Calu3 (cell line): ENCODE measurements around the gene TULP3. TPM values are rescaled to one million over a fixed set of nuclear protein-coding genes. Genes with fewer than 3 reads are reported as not detected.
A peak's percentile ranks its signal among the peaks of the same experiment; 100 is the strongest.
"Not testable (repeated sequence)": the region's sequence is repeated elsewhere in the genome, so short reads cannot be mapped to it uniquely, and the experiment has no call there.

Experiments used
- BruUV-seq: library from RNA; stranded (reverse); fragments of 400-500 nt; replicated peaks from 2 replicates; lab custom pipeline; 2021; lab: Mats Ljungman, UMichigan
- CTCF ChIA-PET: fragments of 300-600 bp; sonication (Branson Sonifier 250); formaldehyde crosslinking; loops from one replicate; lab custom pipeline; 2022; ENCODE audit warnings: antibody characterized with exemption; lab: Charles Lee
- DNase-seq: peaks from one replicate; pipeline ENCODE4 v3.0.0; 2022
- H3K27ac Mint-ChIP-seq: one replicate; pipeline ENCODE4 v1.8.0; 2022; ENCODE audit warnings: mixed read lengths; ENCODE audit not compliant: unreplicated experiment
- H3K27me3 Mint-ChIP-seq: one replicate; pipeline ENCODE4 v1.8.0; 2022; ENCODE audit warnings: mixed read lengths; ENCODE audit not compliant: unreplicated experiment
- H3K36me3 Mint-ChIP-seq: one replicate; pipeline ENCODE4 v1.8.0; 2022; ENCODE audit warnings: mild to moderate bottlenecking, moderate library complexity, mixed read lengths; ENCODE audit not compliant: insufficient read depth, unreplicated experiment
- H3K4me1 Mint-ChIP-seq: one replicate; pipeline ENCODE4 v1.8.0; 2022; ENCODE audit warnings: mild to moderate bottlenecking, low read depth, mixed read lengths; ENCODE audit not compliant: unreplicated experiment
- H3K4me3 Mint-ChIP-seq: one replicate; pipeline ENCODE4 v1.8.0; 2022; ENCODE audit warnings: mild to moderate bottlenecking, low read depth, moderate library complexity, mixed read lengths; ENCODE audit not compliant: unreplicated experiment
- H3K9me3 Mint-ChIP-seq: one replicate; pipeline ENCODE4 v1.8.0; 2022; ENCODE audit warnings: low read depth, mixed read lengths; ENCODE audit not compliant: unreplicated experiment
- CTCF ChIP-seq: fragments of 200-600 bp; IDR thresholded peaks from one replicate; pipeline ENCODE4 v1.8.0; 2022; ENCODE audit warnings: antibody characterized with exemption; ENCODE audit not compliant: unreplicated experiment
- intact Hi-C: fragments of 100-400 bp; cut with micrococcal nuclease; formaldehyde crosslinking; loops from one replicate; pipeline ENCODE4 v1.10.0; 2022; ENCODE audit not compliant: unreplicated experiment
- total RNA-seq: library from RNA; stranded (reverse); gene quantifications from 2 replicates; pipeline ENCODE4 v1.2.3, GENCODE V29; 2022

Gene TULP3
- total RNA-seq, 1 experiment from 2014 or later, result 21.6 TPM

DNA sequence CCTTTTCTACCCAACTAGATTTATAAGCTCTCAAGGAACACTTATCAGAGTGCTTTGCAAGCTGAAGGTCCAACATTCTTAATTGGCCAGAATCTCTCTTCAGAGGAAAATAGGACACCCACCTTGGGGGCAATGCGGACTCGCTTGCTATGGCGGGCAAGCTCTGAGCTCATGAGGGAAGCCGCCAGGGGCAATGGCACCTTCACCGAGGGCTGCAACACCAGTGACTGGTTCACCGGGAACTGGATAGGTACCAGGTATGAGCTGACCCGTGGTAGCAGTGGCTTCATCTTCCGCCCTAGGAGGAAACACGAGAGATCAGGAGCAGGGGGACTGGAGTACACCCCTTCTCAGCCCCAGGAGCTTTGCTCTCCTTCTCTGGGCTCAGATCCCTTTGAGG is 26.5 kb upstream of the TULP3 start:
- intact Hi-C loops, result no loop called here
- peaks cover 47% of the 10 kb centered on the region for H3K36me3 Mint-ChIP-seq
- CTCF ChIA-PET, result no interaction called here
- no peak overlapping the region for H3K4me3 Mint-ChIP-seq
- no peaks in the 10 kb centered on the region for H3K27me3 Mint-ChIP-seq
- TF ChIP-seq CTCF, result no peak
- H3K4me1 Mint-ChIP-seq, result no peaks in the 10 kb centered on the region
- no peak overlapping the region for H3K27ac Mint-ChIP-seq
- DNase-seq, result no peak
- BruUV-seq, result no TSS peak
- no peaks in the 10 kb centered on the region for H3K9me3 Mint-ChIP-seq

DNA sequence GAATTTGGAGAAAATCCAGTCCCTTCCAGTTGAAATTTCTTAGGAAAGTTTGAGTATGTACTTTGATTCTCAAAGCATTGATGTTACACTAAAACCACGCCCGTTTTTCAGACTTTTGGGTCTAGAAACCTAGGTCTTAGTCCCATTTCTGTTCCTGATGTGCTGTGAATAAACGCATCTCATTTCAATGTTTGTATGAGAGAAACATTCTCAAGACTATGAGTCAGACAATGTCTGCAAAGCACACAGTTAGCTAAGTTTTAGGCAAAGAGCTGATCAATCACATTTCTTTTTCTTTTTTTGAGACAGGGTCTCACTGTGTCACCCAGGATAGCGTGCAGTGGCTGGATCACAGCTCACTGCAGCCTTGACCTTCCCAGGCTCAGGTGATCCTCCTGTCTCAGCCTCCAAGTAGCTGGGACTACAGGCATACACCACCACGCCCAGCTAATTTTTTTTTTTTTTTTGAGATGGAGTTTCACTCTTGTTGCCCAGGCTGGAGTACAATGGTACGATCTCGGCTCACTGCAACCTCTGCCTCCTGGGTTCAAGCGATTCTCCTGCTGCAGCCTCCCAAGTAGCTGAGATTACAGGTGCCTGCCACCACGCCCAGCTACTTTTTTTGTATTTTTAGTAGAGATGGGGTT is 21.6 kb upstream of the TULP3 start:
- H3K4me3 Mint-ChIP-seq, DNase-seq, intact Hi-C loops, H3K27ac Mint-ChIP-seq, H3K9me3 Mint-ChIP-seq, H3K27me3 Mint-ChIP-seq, H3K4me1 Mint-ChIP-seq, BruUV-seq: not testable (repeated sequence)
- CTCF ChIA-PET, result interaction anchor here (0.6 kb wide), 1 partner anchor 101 kb away, joined by 6 read pairs; no protein-coding TSS in a partner anchor
- peaks cover 37% of the 10 kb centered on the region for H3K36me3 Mint-ChIP-seq

DNA sequence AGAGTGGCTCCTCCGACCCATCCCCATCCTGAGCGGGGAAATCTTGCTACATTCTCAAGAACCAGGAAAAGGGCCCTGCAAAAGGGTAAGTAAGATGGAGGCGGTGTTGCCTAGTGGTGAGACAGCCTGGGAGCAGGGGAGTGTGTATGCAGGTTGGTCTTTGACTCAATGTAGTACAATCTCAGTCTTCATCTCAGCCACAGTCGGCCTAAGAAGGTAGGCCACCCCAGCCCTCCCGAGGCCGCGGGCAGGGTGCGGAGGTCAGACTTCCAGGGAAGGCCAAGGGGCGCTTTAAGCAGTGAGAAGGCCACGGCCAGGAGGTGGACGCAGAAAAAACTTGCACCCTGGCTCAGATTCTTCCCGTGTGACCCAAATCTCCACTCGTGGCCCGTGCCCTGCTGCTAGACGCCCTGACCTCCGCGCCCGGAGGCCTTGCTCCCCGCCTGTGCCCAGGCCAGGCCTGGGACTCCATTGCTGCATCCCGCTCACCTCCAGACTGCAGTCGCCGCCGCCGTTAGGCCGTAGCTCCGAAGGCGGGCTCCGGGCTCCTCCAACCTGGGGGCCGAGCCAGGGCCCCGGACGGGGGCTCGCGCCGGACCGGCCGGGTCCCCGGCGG is 14.2 kb upstream of the TULP3 start:
- DNase-seq, result peak; percentile 11
- peaks cover 39% of the 10 kb centered on the region for H3K36me3 Mint-ChIP-seq
- intact Hi-C loops, result no loop called here

GRCh38 chr12:2877047-2877952 is 13.4 kb upstream of the TULP3 start, which contains the start of the genes FOXM1 and RHNO1:
TSS of gene FOXM1 (minus strand) at chr12:2877174. CDS start at chr12:2874478, 2,696 bp downstream.
TSS of gene RHNO1 (plus strand) at chr12:2877223. CDS start at chr12:2885367, 8,144 bp downstream.
- Mint-ChIP-seq H3K36me3 (peaks cover 39% of the 10 kb centered on the region), H3K4me1 (peaks cover 22% of the 10 kb centered on the region), H3K27me3 (no peaks in the 10 kb centered on the region), H3K4me3 (peak within 1 kb of the TSS; percentile 75), H3K27ac (peak within 1 kb of the TSS; percentile 87), H3K9me3 (no peaks in the 10 kb centered on the region)
- intact Hi-C loops, result no loop called here
- TSS peak; percentile 79 for BruUV-seq
- no peak for TF ChIP-seq CTCF
- CTCF ChIA-PET, result interaction anchor here (2.3 to 2.5 kb wide), 2 partner anchors 13 to 164 kb away, joined by 8 to 9 read pairs; partner anchors contain the start of gene TULP3
- peak; percentile 90 for DNase-seq

More for the DNA sequence above, 14.2 kb upstream of the TULP3 start:
- TF ChIP-seq CTCF, result no peak
- peak overlapping the region; percentile 75 for H3K4me3 Mint-ChIP-seq
- H3K27me3 Mint-ChIP-seq, result no peaks in the 10 kb centered on the region
- no TSS peak for BruUV-seq
- H3K27ac Mint-ChIP-seq, result peak overlapping the region; percentile 87
- CTCF ChIA-PET, result interaction anchor here (2.3 to 2.5 kb wide), 2 partner anchors 14 to 165 kb away, joined by 8 to 9 read pairs; partner anchors contain the start of gene TULP3
- H3K4me1 Mint-ChIP-seq, result peaks cover 22% of the 10 kb centered on the region
- no peaks in the 10 kb centered on the region for H3K9me3 Mint-ChIP-seq
